Fibroblast of the aortic adventitia (primary cell): ENCODE results near the gene TMEM51. TPM values are rescaled to one million over a fixed set of nuclear protein-coding genes. Genes with fewer than 3 reads are reported as not detected.

Source experiments
- DNase-seq: peaks from one replicate; pipeline ENCODE4 v3.0.0-alpha.2; 2010; ENCODE audit warnings: low read depth
- H3K4me3 ChIP-seq: 2 replicates; pipeline ENCODE4 v1.5.1; 2011; ENCODE audit warnings: low read depth, mild to moderate bottlenecking, control low read depth, low read length, moderate library complexity
- CTCF ChIP-seq: IDR thresholded peaks from 2 replicates; pipeline ENCODE4 v1.5.1; 2011; ENCODE audit warnings: mild to moderate bottlenecking, low read length, control low read depth, inconsistent platforms; ENCODE audit not compliant: insufficient read depth
- total RNA-seq: library from RNA; depleted of rRNA; stranded (reverse); fragments of >200 nt; gene quantifications from 2 replicates; pipeline ENCODE4 v1.2.3, GENCODE V29; 2012; ENCODE audit warnings: low replicate concordance

Gene TMEM51
- 1.4 and 6.5 TPM in 2 replicates for total RNA-seq

- DNase-seq: no peak
- H3K4me3 ChIP-seq: peak within 1 kb of the TSS; percentile 64
- TF ChIP-seq CTCF: no peak
These were observed at the start of gene TMEM51 for GRCh38 chr1:15153184-15153841. Gene TMEM51 (plus strand): TSS chr1:15153747. CDS start chr1:15215088, 61,341 bp downstream.

GRCh38 chr1:15103906-15104305 lies 49.6 kb upstream of the TMEM51 start:
- no peak for TF ChIP-seq CTCF
- no peak for DNase-seq
- H3K4me3 ChIP-seq: no peak overlapping the region

GRCh38 chr1:15104768-15105167 lies 48.8 kb upstream of the TMEM51 start:
- no peak for TF ChIP-seq CTCF
- H3K4me3 ChIP-seq: no peak overlapping the region
- DNase-seq: no peak

- no peak for DNase-seq
- no peak overlapping the region for H3K4me3 ChIP-seq
- TF ChIP-seq CTCF: no peak
These were observed 46.9 kb upstream of the TMEM51 start for GRCh38 chr1:15106608-15107007.

GRCh38 chr1:15107058-15107687 lies 46.4 kb upstream of the TMEM51 start:
- no peak for DNase-seq
- TF ChIP-seq CTCF: no peak
- no peak overlapping the region for H3K4me3 ChIP-seq

GRCh38 chr1:15107911-15108310 lies 45.6 kb upstream of the TMEM51 start:
- TF ChIP-seq CTCF: no peak
- no peak overlapping the region for H3K4me3 ChIP-seq
- DNase-seq: no peak
